ENCODE measurements around the gene TUT4. TPM values are rescaled to one million over a fixed set of nuclear protein-coding genes. Genes with fewer than 3 reads are reported as not detected.

The TUT4 gene
- total and polyA plus RNA-seq, 2 donors (not counting 3 experiments of a cell fraction or from before 2014, with no cell fraction given) = 24.7 to 41.2 TPM

GRCh38 chr1:52600533-52601179 lies 47.8 kb upstream of the TUT4 start:
- no peak for FAIRE-seq
- Histone ChIP-seq H3K27ac (ENCODE audit: insufficient read depth, low read depth, low read length) (no peak overlapping the region), H3K9me1 (replicated peaks; ENCODE audit: control insufficient read depth, extremely low read depth, insufficient read depth, low read length) (no peaks in the 10 kb centered on the region), H3K79me2 (ENCODE audit: control insufficient read depth, insufficient read depth, low read length) (no peaks in the 10 kb centered on the region), H4K20me1 (replicated peaks; ENCODE audit: control insufficient read depth, extremely low read depth, insufficient read depth, low read length) (no peaks in the 10 kb centered on the region), H3K4me2 (ENCODE audit: insufficient read depth, low read length) (no peak overlapping the region), H3K4me1 (ENCODE audit: control insufficient read depth, extremely low read depth, insufficient read depth, low read length) (peaks cover 8% of the 10 kb centered on the region), H3K36me3 (ENCODE audit: control insufficient read depth in 2 of 2, extremely low read depth in 1 of 2, insufficient read depth in 2 of 2, low read length in 2 of 2) (no peaks in the 10 kb centered on the region), H3K27me3 (ENCODE audit: control insufficient read depth in 2 of 2, insufficient read depth in 2 of 2, low read length in 2 of 2) (peaks cover 5 to 6% of the 10 kb centered on the region in 2 experiments), H3K9ac (replicated peaks; ENCODE audit: extremely low read depth, insufficient read depth, low read length) (no peak overlapping the region), H3K4me3 (replicated peaks in 1 of 3; ENCODE audit: insufficient read depth in 1 of 3, low read depth in 1 of 3, low read length in 3 of 3) (no peak overlapping the region), H3K9me3 (replicated peaks; ENCODE audit: control insufficient read depth, insufficient read depth, low read length) (no peaks in the 10 kb centered on the region), H2AFZ (ENCODE audit: low read depth, low read length) (no peak overlapping the region)
- intact Hi-C loops (cut with micrococcal nuclease) (loop anchor here (5.0 kb wide), 1 partner anchor 48 kb away; the partner anchor contains the start of gene TUT4), dilution Hi-C loops (cut with MboI; ENCODE audit: extremely low pct_ligation_motif_present, low sequenced_read_pairs) (no loop called here)
- ChIA-PET CTCF (no interaction called here), POLR2A (no interaction called here)
- no peak for DNase-seq (ENCODE audit: low read depth, low spot score)
- TF ChIP-seq MAX (IDR thresholded peaks at IDR 0.05; ENCODE audit: insufficient read depth, insufficient read length) (no peak), EZH2 (IDR thresholded peaks at IDR 0.05; ENCODE audit: borderline replicate concordance, low read depth, low read length, severe bottlenecking) (no peak), CTCF (IDR thresholded peaks at IDR 0.05; ENCODE audit: extremely low read depth in 1 of 2, insufficient read depth in 1 of 2, low read depth in 1 of 2, low read length in 2 of 2) (no peak), MYC (IDR thresholded peaks at IDR 0.05; ENCODE audit: low read depth, low read length) (no peak), FOS (IDR thresholded peaks at IDR 0.05; ENCODE audit: borderline replicate concordance, insufficient read depth, low read length) (no peak), GATA2 (IDR thresholded peaks at IDR 0.05; ENCODE audit: insufficient read depth, insufficient read length, low read depth, low read length) (no peak), POLR2AphosphoS5 (IDR thresholded peaks at IDR 0.05; ENCODE audit: insufficient read depth, low read depth, low read length) (no peak), JUN (IDR thresholded peaks at IDR 0.05; ENCODE audit: borderline replicate concordance, insufficient read depth, insufficient read length, low read depth) (no peak)
- BruUV-seq (replicated peaks) = no TSS peak

Measured in endothelial cell of umbilical vein (primary cell).